HG03066 (cell line): Measurements from ENCODE around the gene ASB4.
"Not testable (repeated sequence)": the region's sequence is repeated elsewhere in the genome, so short reads cannot be mapped to it uniquely, and the experiment has no call there.

Source experiments
- ATAC-seq: cut with Tn5 transposase; IDR thresholded peaks from one replicate; pipeline ENCODE4 v1.9.1; 2021; ENCODE audit warnings: low read depth; ENCODE audit not compliant: unreplicated experiment

Gene ASB4, protein sequence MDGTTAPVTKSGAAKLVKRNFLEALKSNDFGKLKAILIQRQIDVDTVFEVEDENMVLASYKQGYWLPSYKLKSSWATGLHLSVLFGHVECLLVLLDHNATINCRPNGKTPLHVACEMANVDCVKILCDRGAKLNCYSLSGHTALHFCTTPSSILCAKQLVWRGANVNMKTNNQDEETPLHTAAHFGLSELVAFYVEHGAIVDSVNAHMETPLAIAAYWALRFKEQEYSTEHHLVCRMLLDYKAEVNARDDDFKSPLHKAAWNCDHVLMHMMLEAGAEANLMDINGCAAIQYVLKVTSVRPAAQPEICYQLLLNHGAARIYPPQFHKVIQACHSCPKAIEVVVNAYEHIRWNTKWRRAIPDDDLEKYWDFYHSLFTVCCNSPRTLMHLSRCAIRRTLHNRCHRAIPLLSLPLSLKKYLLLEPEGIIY

DNA sequence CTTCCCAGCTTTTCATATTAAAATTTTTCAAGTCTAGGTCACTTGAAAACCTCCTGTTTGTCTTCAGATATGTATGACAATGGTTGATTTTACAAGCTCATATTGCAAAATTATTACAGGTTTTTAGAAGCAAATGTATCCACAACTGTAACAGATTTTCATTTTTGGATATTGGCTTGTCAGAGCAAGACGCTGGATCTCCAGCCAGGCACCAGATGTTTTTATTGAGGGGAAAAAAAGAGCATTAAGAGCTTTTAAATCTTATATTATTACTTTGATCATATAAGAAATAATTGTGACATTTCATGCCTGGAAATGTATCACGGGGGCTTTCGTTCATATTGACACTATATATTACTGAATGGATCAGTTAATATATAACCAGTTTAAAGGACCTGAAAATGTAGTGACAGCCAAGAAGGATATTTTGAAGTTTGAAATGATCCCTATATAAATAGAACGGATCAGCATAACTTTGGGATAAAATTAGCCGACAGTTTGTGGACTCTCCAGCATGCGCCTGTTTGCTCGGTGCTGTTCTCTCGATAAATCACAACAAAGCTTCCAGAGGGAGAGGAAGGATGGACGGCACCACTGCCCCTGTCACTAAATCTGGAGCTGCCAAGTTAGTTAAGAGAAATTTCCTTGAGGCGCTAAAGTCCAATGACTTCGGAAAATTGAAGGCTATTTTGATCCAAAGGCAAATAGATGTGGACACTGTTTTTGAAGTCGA, at the start of gene ASB4:
Gene ASB4 (plus strand): TSS at position 553 of the 733 bp plus-strand sequence. CDS start 29 bp downstream, at position 582.
- ATAC-seq = no peak

DNA sequence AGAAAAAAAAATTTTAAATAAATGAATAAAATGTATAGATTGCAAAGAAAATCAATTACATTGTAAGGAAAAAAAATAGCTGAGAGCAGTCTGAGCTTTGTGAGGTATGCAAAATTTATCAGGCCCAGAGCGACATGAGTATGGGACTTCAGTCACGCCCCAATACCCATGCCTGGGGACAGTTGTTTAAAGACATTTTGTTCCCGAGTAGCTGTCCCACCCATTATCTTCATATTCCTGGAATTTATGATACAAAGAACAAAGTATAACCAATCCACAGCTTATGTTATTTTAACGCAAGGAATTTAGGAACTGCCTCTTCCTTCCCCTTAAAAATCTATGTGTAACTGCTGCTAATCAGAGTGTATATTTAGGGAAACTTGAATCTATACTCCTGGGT, 49.3 kb upstream of the ASB4 start:
- no peak for ATAC-seq

DNA sequence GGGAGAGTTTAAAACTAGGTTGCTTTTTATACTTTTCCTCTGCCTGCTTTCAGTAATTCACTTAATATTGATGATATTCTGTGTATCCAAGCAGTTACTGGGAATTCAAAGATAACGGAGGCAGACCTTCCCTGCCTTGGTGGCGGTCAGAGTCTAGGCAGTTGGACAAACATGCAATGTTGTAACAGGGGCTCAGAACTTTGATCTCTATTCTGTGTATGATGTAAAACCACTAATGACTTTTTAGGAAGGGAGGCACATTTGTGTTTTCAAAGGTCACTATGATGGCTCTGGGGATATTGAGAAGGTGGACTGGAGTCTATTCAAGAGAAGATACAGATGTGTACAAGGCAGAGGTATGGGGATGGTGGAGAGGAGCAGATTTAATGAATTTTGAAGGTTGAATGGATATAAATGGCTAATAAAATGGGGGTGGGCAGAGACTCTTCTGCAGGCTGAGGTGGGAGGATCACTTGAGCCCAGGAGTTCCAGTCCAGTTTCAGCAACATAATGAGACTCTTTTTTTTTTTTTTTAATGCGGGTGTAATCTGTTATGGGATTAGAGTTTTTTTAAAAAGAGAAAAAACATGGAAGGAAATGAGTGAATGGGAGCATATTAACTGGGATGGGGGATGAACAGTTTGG, 45.2 kb upstream of the ASB4 start:
- ATAC-seq = no peak

DNA sequence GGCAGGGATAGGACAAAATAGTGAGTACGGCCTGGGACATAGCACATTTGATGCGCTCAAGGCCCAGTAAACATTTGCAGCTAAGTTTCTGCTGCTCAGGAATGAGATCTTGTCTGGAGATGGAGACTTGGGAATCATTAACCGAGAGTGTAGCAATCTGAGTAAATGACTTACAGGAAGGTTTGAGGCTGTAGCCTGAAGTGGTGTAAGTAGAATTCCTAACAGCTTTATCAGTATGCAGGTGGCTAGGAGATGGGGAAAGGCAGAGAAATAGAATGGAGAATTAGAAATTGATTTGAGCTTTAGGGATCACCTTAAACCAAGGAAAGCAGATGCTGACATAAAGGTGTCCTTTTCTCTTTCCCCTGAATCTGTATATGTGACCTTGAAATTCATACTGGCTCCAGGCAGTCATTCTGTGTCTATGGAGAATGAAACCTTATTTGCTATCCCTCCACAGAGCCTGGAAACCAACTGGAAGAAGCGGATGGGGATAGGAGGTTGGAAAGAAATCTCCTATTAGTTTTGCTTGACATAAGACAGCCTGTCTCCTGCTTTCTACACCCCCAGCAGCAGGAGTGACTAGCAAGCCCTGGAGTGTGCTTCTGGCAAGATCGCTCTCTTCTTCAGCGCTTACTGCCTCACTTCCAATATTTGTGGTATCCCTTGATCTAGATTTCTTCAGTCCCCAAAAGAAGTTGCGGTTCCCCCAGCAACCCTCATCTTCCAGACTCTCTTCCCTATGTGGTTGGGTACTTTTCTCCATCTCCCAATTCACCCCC, 44.5 kb upstream of the ASB4 start:
- no peak for ATAC-seq

DNA sequence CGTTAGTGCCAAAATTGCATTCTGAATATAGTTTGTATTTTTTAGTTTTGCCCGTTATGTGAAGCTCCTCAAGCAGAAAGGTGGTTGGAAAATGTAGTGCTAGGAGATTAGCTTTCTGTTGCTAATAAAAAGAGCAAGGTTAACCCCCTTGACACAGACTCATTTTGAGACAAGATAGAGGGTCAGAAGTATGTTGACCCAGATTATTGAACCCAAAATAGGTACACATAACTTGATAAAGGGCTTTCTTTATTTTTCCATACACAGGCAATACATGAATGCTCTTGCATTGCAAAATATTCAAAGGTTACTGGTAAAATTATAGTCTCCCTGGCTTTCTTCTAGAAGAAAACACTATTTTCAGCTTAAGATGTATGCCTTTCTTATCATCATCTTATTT, 40.9 kb upstream of the ASB4 start:
- no peak for ATAC-seq

DNA sequence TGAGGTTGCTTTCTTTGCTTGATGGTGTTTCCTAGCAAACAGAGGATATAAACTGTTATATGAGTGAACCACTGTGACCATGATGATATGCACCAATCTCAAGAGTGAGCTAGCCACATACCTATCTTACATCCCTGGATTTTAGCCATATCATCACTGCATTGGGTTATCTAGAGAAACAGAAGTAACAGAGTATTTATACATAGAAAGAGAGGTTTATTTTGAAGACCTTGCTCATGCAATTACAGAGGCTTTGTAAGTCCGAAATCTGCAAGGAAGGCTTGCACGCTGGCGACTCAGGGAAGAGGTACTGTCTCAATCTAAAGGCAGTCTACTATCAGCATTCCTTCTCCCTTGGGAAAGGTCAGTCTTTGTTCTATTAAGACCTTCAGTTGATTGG, 39.1 kb upstream of the ASB4 start:
- ATAC-seq = no peak

DNA sequence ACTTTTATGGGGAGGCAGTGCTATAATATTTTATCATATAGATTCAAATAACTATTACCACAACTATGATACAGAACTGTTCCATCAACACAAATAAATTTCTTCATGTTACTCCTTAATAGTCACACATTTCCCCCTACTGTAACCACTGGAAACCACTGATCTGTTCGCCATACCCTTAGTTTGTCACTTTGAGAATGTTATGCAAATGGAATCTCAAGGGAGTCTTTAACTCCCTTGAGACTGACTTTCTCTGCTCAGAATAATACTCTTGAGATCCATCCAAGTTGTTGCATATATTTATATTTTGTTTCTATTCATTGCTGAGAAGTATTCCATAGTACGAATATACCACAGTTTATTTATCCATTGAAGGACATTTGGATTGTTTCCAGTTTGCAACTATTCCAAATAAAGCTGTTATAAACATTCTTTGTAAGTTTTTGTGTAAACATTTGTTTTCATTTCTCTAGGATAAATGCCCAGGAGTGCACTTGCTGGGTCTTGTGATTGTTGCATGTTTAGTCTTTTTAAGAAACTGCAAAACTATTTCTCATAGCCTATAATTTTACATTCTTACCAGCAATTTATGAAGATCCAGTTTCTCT, 31.2 kb upstream of the ASB4 start:
- no peak for ATAC-seq

DNA sequence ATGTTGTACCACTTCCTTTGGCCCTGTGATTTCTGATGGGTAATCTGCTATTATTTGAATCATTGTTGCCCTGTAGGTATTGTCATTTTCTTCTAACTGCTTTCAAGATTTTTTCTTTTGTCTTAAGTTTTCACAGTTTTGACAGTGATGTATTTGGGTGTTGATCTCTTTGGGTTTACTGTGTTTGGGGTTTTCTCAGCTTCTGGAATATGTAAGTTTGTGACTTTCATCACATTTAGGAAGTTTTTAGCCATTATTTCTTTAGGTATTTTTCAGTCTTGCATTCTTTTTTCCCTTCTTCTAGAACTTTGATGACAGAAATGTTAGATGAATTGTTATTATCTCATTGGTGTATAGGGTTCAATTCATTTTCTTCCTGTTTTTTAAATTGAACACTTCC, 27.8 kb upstream of the ASB4 start:
- no peak for ATAC-seq

DNA sequence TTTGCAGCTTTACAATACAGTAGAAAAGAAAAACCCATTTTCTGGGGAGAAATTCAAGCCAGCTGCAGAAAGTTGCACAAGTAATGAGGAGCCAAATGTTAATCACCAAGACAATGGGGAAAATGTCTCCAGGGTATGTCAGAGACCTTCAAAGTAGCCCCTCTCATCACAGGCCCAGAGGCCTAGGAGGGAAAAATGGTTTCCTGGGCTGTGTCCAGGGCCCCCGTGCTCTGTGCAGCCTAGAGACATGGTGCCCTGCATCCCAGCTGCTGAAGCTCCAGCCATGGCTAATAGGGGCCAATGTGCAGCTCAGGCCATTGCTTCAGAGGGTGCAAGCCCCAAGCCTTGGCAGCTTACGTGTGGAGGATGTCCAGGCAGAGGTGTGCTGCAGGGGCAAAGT, 25.1 kb upstream of the ASB4 start:
- not testable (repeated sequence) for ATAC-seq

DNA sequence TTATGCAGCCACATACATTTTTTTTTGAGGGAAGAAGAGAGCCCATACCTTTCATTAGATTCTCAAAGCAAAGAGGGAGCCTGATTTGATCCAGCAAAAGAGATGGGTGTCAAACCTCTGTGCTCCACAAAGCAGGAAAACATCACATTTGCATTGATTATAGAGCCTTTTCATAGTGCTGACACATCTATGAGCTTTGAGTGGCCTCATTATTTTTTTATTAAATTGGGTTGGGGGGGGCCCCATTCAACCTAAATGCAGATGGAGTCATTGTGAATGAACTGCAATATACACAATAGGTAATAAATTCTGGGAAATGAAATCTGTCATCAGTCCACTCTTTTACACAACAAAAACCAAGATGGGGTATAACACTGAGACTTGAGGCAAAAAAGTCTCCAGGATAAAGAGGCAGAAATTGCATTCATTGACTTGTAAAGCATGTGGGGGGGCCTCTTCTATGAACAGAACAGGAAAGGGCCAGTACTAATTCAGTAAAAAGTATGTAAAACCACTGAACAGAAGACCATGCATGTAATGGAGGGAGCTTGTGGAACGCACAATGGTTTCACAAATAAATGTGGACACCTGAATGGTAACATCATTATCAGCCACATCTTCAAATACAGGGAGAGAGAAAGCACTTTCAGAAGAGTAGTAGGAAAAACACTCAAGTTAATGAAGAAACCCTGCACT, 17.7 kb upstream of the ASB4 start:
- ATAC-seq = no peak

DNA sequence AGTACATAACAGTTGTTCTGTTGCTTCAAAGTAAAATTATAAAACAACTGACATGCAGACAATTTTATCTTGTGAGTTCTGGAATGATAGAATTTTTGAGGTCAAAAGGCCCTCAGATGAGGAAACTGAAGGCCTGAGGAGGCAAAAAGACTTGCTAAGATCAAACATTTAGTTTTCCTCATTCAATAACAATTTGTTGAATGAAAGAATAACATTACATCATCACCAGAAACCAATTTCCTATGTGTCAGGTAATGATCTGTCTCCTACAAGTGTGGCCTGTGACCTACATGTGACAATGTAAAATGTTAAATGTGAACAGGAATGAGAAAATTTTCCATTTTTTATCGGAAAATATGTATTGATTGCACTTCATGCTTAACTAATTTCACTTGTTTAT, 16.6 kb upstream of the ASB4 start:
- no peak for ATAC-seq

DNA sequence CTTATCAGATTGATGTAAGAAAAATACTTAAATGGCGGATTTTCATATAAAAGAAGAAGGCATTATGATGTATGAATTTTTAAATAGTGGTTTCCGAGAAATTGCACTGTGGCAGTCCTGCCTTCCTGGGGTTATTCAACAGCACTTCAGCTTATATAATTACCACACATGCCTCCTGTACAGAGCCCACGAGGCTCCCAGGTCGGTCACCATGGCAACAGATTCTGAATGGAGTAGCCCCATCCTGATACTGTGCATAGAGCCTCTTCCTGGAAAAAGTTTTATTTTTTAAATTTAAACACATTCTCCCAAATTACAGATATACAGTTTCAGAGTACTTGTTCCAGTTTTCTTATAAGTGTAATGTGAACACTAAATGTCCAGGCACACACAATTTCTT, 15.9 kb upstream of the ASB4 start:
- ATAC-seq = no peak

DNA sequence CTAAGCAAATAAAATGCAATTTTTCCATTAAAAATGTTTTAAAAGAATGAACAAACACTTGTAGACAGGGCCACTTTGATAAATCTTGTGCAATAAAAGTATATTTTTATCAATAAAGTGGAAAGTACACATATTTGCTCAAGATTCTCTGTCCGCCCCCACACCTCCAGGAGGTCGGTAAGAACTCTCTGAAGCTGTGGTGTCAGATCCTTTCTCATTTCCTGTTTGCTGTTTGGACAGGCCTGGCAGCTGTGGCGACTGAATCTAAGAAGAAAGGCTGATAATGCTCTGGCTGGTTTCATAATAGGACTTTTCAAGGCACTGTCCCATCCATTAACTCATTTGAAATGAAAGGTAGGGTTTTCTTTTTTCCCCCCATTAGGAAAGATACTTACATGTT, 15.3 kb upstream of the ASB4 start:
- ATAC-seq = peak; percentile 99

DNA sequence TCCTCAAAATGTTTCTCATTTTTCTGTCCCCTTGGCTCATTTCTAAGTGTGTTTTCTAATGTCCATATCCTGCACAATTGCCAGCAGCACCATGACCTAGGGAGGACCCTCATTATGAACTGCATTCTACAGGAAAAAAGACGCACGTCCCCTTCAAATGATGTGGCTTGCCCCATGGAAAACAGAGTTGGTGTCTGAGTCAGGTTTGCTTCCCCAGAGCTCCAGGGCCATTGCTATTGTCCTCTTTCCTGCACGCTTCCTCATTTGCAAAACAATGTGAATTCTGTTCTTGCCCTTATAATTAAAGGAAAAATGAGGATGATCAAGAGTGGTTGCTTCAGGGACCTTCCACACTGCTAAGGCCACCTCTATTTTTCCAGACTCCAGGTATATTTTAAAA, 14.7 kb upstream of the ASB4 start:
- ATAC-seq = no peak

DNA sequence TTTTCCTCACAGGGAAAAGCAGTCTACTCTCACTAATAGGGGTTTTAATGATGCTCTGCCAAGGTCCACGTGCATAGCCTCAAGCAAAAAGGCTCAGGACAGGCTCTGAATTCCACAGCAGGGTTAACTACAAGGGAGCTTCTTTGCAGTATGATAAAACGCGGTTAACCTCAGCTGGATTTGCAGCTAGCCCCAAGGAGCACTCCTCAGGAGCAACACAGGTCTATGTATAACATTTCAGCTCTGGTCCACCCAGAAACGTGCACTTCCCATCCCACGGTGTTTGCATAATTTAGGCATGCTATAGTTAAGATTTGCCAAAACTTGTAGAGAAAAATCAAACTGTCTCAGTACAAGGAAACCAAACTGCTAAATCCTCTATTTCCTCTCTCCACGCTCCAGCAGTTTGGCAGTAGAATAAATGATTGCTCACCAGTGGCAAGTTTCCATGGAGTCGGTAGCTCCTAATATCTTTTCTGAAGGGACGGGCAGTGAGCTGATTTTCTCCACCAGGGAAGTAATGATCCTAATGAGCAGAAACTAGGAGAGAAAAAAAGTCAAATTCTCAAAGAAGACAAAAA, 13.1 kb upstream of the ASB4 start:
- no peak for ATAC-seq

DNA sequence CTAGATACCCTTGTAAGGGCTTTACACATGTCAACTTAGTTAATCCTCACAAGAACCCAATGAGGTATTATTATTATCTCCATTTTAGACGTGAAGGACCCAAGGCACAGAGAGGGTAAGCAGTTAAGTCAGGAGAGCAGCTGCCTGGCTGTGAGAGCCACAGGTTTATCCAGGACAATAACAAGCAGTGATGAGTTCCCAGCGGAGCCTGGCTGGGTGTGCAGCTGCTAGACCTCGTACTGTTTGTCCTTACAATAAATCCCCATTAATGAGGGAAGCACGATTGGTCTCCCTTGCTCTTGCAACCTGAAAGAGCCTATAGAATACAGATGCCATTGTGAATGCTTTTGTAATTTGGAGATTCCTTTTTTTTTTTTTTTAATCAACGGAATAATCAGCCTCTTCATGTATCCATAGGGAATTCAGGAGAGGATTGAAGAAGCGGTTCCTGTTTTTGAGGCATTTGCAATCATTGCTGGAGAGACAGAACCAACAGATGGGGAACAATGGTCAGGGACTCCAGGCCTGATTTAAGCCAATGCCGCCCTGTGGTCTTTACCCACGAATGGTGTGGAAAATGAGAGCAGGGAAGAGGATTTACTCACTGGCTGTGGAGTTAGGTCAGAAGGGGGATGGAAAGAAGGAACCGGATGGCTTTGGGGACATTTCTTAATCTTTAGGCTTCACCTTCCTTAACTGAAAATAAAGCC, 12.3 kb upstream of the ASB4 start:
- no peak for ATAC-seq

DNA sequence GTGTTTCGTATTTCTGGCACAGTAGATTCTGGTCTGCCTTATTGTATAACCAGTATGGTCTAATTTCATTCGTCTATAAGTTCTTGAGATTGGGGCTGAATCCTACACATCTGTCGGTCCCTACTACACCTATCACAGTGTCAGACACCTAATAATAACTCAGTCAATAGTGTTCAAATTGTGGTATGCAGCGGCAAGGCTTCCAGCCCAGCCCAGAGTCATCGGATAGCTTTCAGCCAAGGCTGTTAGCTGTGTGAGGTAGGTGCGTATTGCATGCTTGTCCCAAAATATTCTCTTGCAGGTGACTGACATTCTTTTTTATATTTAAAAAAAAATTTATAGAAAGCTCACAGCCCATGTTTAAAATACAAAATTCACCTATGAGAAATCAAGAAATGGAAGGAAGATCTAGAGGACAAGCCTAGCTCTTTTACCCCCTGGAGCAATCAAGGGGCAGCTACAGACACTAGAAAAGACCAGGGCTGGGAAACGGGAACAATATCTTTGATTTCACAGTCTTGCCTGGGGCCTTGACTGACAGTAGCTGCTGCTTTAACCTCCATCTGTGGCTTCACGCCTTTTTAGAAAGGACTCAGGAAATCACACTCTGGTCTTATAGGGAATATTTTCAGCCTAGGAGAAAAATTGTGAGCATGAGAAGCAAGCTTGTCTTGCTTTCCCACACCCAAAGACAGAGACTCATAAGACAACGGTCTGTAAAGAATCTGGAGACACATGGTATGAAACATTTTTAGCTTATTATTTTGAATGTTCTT, 9.5 kb upstream of the ASB4 start:
- ATAC-seq = no peak
